KMS-11 (cell line): ENCODE results near the gene EEF1G.
A peak's percentile ranks its signal among the peaks of the same experiment; 100 is the strongest.

Experiments
- H2AFZ ChIP-seq: fragments of 200-600 bp; sonication (generic); 2 replicates; pipeline ENCODE4 v1.6.1; 2016; ENCODE audit warnings: antibody characterized with exemption, mixed run types, low read depth
- H3K27ac ChIP-seq: fragments of 200-600 bp; sonication (generic); 2 replicates; pipeline ENCODE4 v1.6.1; 2016; ENCODE audit warnings: mild to moderate bottlenecking, mixed run types
- H3K27me3 ChIP-seq: fragments of 200-600 bp; sonication (generic); 2 replicates; pipeline ENCODE4 v1.6.1; 2017; ENCODE audit warnings: mild to moderate bottlenecking, low read depth, mixed run types, moderate library complexity; ENCODE audit not compliant: insufficient read depth
- H3K36me3 ChIP-seq: fragments of 200-600 bp; sonication (generic); 2 replicates; pipeline ENCODE4 v1.6.1; 2017; ENCODE audit warnings: mild to moderate bottlenecking, mixed run types; ENCODE audit not compliant: insufficient read depth
- H3K4me1 ChIP-seq: fragments of 200-600 bp; sonication (generic); 2 replicates; pipeline ENCODE4 v1.6.1; 2016; ENCODE audit warnings: mild to moderate bottlenecking, low read depth, mixed run types; ENCODE audit not compliant: poor library complexity, severe bottlenecking
- H3K4me2 ChIP-seq: fragments of 200-600 bp; sonication (generic); 2 replicates; pipeline ENCODE4 v1.7.0; 2016; ENCODE audit warnings: mild to moderate bottlenecking, mixed run types
- H3K4me3 ChIP-seq: fragments of 200-600 bp; sonication (generic); IDR thresholded peaks from 2 replicates; pipeline ENCODE4 v1.6.1; 2017; ENCODE audit warnings: low read depth, low read length, mixed read lengths; ENCODE audit not compliant: insufficient read depth
- H3K79me2 ChIP-seq: fragments of 200-600 bp; sonication (generic); 2 replicates; pipeline ENCODE4 v1.6.1; 2016; ENCODE audit warnings: low read depth, mixed run types; ENCODE audit not compliant: insufficient read depth
- H3K9ac ChIP-seq: fragments of 200-600 bp; sonication (generic); 2 replicates; pipeline ENCODE4 v1.6.1; 2016; ENCODE audit warnings: mild to moderate bottlenecking, mixed run types
- H4K20me1 ChIP-seq: fragments of 200-600 bp; sonication (generic); 2 replicates; pipeline ENCODE4 v1.6.1; 2016; ENCODE audit warnings: mild to moderate bottlenecking, mixed run types; ENCODE audit not compliant: insufficient read depth
- CTCF ChIP-seq: fragments of 200-600 bp; sonication (generic); conservative IDR thresholded peaks from 2 replicates; pipeline ENCODE4 v1.6.1; 2017; ENCODE audit warnings: low read depth, mild to moderate bottlenecking, antibody characterized with exemption, low read length, moderate library complexity, mixed read lengths

Gene EEF1G

DNA sequence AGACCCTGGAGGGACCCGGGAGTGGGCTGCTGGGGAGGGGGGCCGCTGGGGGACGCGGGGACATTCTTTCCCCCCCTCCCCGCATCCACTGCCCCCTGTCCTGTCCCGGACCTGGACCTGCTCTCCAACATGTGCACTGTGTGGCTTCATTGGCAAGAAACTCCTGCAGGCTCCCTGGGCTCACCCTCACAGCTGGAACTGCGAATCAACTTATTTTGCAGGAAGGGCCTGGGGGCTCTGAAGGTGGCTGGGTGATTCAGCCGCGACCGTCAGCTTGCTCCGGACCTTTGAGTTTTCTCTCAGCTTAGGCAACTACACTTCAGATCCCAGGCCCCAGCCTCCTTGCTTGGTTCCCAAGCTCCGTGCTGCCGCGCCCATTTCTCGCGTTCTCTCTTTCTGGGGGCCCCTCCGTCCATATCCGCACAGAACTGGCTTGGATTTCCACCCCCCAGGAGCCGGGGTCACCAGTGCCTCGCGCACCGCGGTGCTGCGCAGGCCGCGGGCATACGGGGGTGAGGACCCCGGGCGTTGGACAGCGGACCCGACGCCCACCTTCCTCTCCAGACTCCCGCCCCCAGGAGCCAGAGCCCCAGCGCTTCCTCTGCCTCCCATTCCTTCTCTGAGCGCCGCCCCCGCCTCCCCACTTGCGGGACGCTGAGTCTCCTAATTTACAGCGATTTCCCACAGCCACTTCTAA lies 26.6 kb downstream of the EEF1G start:
- Histone ChIP-seq H3K36me3 (no peaks in the 10 kb centered on the region), H2AFZ (peak overlapping the region; percentile 35; the same call in 1 of the 2 replicates), H3K4me2 (peak overlapping the region; percentile 70), H3K4me3 (no peak overlapping the region), H4K20me1 (peaks cover 3% of the 10 kb centered on the region; the same call in 1 of the 2 replicates), H3K9ac (peak overlapping the region; percentile 73; the same call in 1 of the 2 replicates), H3K79me2 (peaks cover 44% of the 10 kb centered on the region), H3K4me1 (peaks cover 55% of the 10 kb centered on the region), H3K27me3 (no peaks in the 10 kb centered on the region), H3K27ac (peak overlapping the region; percentile 79)
- TF ChIP-seq CTCF, result no peak

DNA sequence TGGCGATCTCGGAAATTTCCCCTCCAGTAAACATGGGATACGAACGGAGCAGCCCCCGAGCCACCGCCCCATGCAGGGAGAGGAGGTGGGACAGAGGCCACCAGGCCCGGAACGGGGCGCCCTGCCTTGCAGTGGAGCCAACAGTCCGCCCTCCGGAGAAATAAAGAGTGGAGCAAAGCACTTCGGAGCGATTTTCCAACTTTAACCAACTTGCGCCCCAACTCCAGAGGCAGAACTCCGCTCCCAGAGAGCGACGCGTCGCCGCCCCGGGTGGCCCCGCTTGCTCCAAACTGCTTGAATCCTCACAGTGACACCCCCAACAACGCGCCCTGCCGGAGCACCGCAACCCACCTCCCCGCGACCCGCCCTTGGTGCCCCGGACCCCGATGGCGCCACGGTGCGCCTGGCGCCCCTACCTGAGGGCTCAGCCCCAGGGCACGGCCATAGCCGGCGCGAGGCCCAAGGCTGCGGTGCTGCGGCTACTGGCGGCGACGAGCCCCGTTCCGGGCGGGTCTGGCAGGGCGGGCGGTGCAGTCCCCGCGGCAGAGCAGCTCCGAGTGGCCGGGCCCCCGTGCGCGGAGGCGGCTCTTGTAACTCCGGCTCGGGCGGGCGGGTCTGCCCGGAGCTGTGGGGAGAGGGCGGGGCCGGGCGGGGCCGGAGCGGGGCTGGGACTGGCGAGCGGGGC lies 27.3 kb downstream of the EEF1G start, which contains the start of gene AHNAK:
Gene AHNAK (minus strand): TSS at position 563 of the 685 bp plus-strand sequence. CDS start 10,708 bp downstream, outside the sequence.
- H3K4me1 ChIP-seq, result peaks cover 56% of the 10 kb centered on the region

DNA sequence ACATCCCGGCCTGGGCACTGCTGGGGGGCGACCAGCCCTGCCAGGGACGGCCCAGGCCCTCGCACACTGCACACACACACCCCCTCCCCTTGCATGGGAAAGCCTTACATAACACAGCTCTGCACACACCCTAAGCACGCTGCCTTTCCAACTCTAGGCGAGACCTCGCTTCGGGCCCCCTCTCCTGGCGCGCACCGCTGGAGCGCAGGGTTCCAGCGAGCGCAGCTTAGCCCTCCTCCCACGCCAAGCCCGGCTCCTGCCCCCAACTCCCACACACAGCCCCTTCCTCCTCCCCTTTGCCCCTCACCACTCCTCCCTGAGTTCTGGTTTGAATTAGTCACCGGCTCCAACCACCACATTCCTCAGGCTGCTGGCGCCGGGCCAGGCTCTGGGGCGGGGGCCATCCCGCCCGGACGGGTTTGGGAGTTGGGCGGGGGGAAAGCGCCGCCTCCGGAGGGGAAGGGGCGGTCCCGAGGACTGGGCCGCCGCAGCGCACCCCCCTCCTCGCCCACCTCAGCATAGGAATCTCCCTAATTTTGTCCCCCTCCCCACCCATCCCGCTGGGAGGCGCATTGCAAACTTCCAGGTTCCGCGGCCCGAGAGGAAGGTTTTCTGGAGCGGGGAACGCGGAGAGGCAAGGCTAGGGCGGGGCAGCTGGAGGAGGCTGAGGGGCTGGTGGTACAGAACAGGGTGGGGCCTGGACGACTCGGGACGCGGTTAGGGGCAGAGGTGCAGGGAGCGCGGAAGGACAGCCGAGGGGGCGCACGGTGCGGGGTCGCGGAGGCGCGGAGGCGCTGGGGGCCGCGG lies 28.1 kb downstream of the EEF1G start:
- Histone ChIP-seq H3K79me2 (peaks cover 59% of the 10 kb centered on the region), H3K27ac (peak overlapping the region; percentile 79), H3K9ac (peak overlapping the region; percentile 73), H3K4me1 (peaks cover 56% of the 10 kb centered on the region), H2AFZ (peak overlapping the region; percentile 34; the same call in 1 of the 2 replicates), H3K4me2 (peak overlapping the region; percentile 99), H4K20me1 (peaks cover 10% of the 10 kb centered on the region; the same call in 1 of the 2 replicates), H3K27me3 (no peaks in the 10 kb centered on the region), H3K36me3 (no peaks in the 10 kb centered on the region), H3K4me3 (no peak overlapping the region)
- no peak for TF ChIP-seq CTCF

More for the DNA sequence above, 27.3 kb downstream of the EEF1G start, which contains the start of gene AHNAK:
- no peaks in the 10 kb centered on the region for H3K27me3 ChIP-seq
- H3K9ac ChIP-seq, result peak within 1 kb of the TSS; percentile 73
- peak within 1 kb of the TSS; percentile 79 for H3K27ac ChIP-seq
- peaks cover 4% of the 10 kb centered on the region; the same call in 1 of the 2 replicates for H4K20me1 ChIP-seq
- H3K4me3 ChIP-seq, result no peak within 1 kb of the TSS
- H3K79me2 ChIP-seq, result peaks cover 51% of the 10 kb centered on the region
- H3K4me2 ChIP-seq, result peak within 1 kb of the TSS; percentile 99
- TF ChIP-seq CTCF, result no peak
- H3K36me3 ChIP-seq, result no peaks in the 10 kb centered on the region
- H2AFZ ChIP-seq, result peak within 1 kb of the TSS; percentile 35; the same call in 1 of the 2 replicates
